Measurements from ENCODE around the gene AIF1L.
A peak's percentile ranks its signal among the peaks of the same experiment; 100 is the strongest.

Gene AIF1L

DNA sequence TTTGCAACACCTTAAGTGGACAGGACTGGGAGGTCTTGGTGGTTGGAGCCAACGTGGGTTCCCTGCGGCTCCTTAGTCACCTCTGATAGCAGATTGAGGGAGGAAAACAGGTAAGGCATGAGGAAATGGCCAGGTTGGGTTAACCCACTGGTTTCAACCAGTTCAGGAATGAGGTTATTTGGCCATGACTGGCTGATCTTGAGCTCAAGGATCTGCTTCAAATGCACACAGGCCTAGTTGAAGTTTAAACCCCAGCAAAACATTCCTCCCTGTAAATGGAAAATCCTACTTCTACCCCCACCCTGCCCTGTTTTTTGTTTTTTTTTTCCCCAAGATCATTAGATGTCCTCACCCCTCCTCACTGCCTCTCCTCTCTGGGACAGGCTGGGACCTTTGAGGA, 25.8 kb downstream of the AIF1L start:
- no peak for DNase-seq (ENCODE audit: low spot score)
- TF ChIP-seq, protein P1, sequence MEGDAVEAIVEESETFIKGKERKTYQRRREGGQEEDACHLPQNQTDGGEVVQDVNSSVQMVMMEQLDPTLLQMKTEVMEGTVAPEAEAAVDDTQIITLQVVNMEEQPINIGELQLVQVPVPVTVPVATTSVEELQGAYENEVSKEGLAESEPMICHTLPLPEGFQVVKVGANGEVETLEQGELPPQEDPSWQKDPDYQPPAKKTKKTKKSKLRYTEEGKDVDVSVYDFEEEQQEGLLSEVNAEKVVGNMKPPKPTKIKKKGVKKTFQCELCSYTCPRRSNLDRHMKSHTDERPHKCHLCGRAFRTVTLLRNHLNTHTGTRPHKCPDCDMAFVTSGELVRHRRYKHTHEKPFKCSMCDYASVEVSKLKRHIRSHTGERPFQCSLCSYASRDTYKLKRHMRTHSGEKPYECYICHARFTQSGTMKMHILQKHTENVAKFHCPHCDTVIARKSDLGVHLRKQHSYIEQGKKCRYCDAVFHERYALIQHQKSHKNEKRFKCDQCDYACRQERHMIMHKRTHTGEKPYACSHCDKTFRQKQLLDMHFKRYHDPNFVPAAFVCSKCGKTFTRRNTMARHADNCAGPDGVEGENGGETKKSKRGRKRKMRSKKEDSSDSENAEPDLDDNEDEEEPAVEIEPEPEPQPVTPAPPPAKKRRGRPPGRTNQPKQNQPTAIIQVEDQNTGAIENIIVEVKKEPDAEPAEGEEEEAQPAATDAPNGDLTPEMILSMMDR (conservative IDR thresholded peaks at IDR 0.05; ENCODE audit: low read depth), result no peak
- ChIA-PET CTCF (interaction anchor here (0.8 kb wide), 1 partner anchor 65 kb away, joined by 3 read pairs; no protein-coding TSS in a partner anchor), POLR2A (ENCODE audit: low non-redundant PET) (interaction anchor here (1.0 kb wide), 1 partner anchor 13 kb away, joined by 3 read pairs; no protein-coding TSS in a partner anchor)
- no peak overlapping the region for H3K27ac ChIP-seq

DNA sequence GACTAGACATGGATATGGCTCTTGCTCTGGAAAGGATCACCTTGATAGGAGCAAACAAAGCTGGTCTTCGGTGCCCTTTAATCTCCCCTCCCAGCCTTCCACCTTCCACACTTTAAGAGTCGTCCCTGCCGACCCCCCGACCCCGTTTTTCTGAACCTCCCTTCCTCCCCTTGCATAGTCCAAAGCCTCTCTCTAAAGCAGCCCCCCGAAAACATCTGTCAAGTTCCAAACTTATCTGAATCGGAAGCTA, 28.6 kb downstream of the AIF1L start:
- H3K27ac ChIP-seq, result peak overlapping the region; percentile 76
- peak; percentile 36 for DNase-seq (ENCODE audit: low spot score)
- TF ChIP-seq, protein P1 (conservative IDR thresholded peaks at IDR 0.05; ENCODE audit: low read depth), result no peak
- ChIA-PET CTCF (interaction anchor here (0.6 kb wide), 1 partner anchor 1417 kb away, joined by 3 read pairs; no protein-coding TSS in a partner anchor), POLR2A (ENCODE audit: low non-redundant PET) (interaction anchor here (0.6 to 1.9 kb wide), 6 partner anchors 11 to 1755 kb away, joined by 3 to 7 read pairs (median 3); no protein-coding TSS in a partner anchor)

DNA sequence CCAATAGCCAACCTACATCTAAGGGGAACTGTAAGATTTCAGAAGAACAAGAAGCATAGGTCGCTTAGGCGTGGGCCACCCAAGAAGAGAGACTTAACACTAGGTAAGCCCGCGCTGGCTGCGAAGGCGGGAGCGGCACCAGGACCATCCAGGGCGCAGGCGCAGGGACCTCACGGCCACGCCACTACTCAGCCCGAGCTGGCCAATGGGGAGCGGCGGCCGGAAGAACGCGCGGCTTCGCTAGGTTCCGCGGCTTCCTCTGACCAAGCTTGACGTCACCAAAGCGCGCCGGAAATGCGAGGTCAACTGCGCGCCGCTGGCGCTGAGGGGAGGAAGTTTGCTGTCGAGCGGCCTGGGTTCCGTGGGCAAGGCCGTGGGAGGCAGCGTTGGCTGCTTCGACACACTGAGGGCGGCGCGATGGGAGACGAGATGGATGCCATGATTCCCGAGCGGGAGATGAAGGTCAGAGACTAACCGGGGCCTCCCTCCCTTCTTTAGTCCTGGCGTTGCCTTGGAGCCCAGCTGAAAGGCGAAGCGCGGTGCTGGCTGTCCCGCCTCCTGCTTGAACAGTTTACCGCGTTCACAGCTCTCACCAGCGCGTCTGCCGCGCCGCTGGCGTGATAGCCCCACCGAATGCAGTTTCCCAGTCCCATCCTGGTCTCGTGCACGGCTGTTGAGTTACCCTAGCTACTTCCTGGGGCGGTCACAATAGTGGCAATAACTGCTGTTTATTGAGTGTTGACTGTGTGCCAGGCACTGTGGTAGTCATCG, 29.1 kb downstream of the AIF1L start, which contains the start of gene NUP214:
NUP214 (plus strand) TSS at position 299 of the 771 bp plus-strand sequence; CDS start at position 418, 119 bp downstream.
- POLR2A ChIA-PET (ENCODE audit: low non-redundant PET), result interaction anchor here (0.5 to 1.9 kb wide), 9 partner anchors 10 to 1755 kb away, joined by 3 to 7 read pairs (median 3); no protein-coding TSS in a partner anchor
- peak within 1 kb of the TSS; percentile 76 for H3K27ac ChIP-seq
- TF ChIP-seq, protein P1 (conservative IDR thresholded peaks at IDR 0.05; ENCODE audit: low read depth), result no peak
- peak; percentile 99 for DNase-seq (ENCODE audit: low spot score)
- CTCF ChIA-PET, result interaction anchor here (0.6 kb wide), 1 partner anchor 1416 kb away, joined by 3 read pairs; no protein-coding TSS in a partner anchor

DNA sequence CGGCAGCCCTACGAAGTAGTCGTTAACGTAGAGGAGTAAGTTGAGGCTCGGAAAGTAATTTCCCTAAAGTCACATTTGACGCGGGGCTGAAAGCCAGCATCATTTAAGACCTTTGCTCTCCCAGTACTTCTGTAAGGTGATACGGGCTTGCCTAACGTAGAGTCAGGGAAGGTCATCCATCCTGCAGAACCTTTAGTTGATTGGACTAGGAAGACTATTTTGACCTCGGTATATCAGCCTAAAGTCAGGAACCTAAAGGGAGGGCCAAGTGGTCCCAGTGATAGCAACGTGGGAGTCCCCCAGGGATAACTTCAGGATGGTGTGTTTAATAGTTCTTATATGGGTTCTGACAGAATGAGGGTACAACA, 29.7 kb downstream of the AIF1L start:
- POLR2A ChIA-PET (ENCODE audit: low non-redundant PET), result interaction anchor here (0.7 to 1.0 kb wide), 2 partner anchors 21 to 79 kb away, joined by 3 to 4 read pairs; no protein-coding TSS in a partner anchor

DNA sequence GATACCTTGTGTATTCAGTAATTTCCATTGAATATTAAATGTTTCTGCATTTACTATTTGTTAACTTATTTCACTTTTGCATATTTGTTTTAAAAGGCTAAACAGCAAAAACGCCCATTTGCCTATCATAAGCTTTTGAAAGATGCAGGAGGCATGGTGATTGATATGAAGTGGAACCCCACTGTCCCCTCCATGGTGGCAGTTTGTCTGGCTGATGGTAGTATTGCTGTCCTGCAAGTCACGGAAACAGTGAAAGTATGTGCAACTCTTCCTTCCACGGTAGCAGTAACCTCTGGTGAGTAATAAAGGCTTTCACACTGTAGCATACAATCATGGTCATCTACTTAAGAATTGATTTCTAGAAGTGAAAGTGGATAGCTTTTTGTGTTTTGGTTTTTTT, 32.9 kb downstream of the AIF1L start:
- CTCF ChIA-PET, result no interaction called here
- H3K27ac ChIP-seq, result no peak overlapping the region
- TF ChIP-seq, protein P1 (conservative IDR thresholded peaks at IDR 0.05; ENCODE audit: low read depth), result no peak
- no peak for DNase-seq (ENCODE audit: low spot score)
- POLR2A ChIA-PET (ENCODE audit: low non-redundant PET), result no interaction called here

More for the DNA sequence above, 29.7 kb downstream of the AIF1L start:
- TF ChIP-seq, protein P1 (conservative IDR thresholded peaks at IDR 0.05; ENCODE audit: low read depth), result no peak
- CTCF ChIA-PET, result no interaction called here
- DNase-seq (ENCODE audit: low spot score), result no peak
- peak overlapping the region; percentile 76 for H3K27ac ChIP-seq

DNA sequence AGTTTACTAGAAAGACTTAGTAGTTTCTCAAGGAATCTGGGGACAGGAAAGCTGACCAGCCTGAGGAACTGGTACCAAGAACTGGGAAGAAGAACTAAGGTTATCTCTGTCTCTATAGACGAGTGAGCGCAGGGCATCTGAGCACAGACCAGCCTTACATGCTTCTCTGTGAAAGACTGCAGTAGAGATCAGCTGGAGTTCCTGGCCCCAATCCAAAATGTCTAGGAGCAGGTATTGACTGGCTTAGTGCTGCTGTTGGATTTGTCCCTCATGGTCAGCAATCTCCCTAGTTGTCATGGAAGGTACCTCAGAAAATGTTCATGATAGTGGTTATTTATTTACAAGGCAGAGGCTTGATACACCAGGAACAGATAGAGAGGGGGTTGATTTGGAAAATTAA, 42.3 kb downstream of the AIF1L start:
- no peak for DNase-seq (ENCODE audit: low spot score)
- CTCF ChIA-PET, result interaction anchor here (1.1 kb wide), 1 partner anchor 198 kb away, joined by 9 read pairs; no protein-coding TSS in a partner anchor
- TF ChIP-seq, protein P1 (conservative IDR thresholded peaks at IDR 0.05; ENCODE audit: low read depth), result no peak
- H3K27ac ChIP-seq, result no peak overlapping the region
- POLR2A ChIA-PET (ENCODE audit: low non-redundant PET), result no interaction called here

Measured in RWPE1 (cell line).